IgD-negative memory B cell (primary cell): ENCODE data around the gene DGKI. TPM values are rescaled to one million over a fixed set of nuclear protein-coding genes. Genes with fewer than 3 reads are reported as not detected.
"Not testable (repeated sequence)": the region's sequence is repeated elsewhere in the genome, so short reads cannot be mapped to it uniquely, and the experiment has no call there.

ENCODE experiments used
- H3K27ac Mint-ChIP-seq, 3 donors: one replicate each; pipeline ENCODE4 v1.8.0; 2020 to 2022; ENCODE audit warnings: mild to moderate bottlenecking in 3 of 3, mixed read lengths in 3 of 3, moderate library complexity in 1 of 3
- H3K27me3 Mint-ChIP-seq: one replicate; pipeline ENCODE4 v1.8.0; 2021; ENCODE audit warnings: mixed read lengths
- H3K36me3 Mint-ChIP-seq: one replicate; pipeline ENCODE4 v1.8.0; 2020; ENCODE audit warnings: mild to moderate bottlenecking, mixed read lengths
- H3K4me1 Mint-ChIP-seq, 3 donors: one replicate each; pipeline ENCODE4 v1.8.0; 2020 to 2022; ENCODE audit warnings: mixed read lengths in 3 of 3, mild to moderate bottlenecking in 1 of 3
- H3K4me3 Mint-ChIP-seq, 4 donors: one replicate each; pipeline ENCODE4 v1.8.0; 2020 to 2022; ENCODE audit warnings: mild to moderate bottlenecking in 4 of 4, mixed read lengths in 4 of 4, moderate library complexity in 3 of 4
- H3K9me3 Mint-ChIP-seq, 3 donors: one replicate each; pipeline ENCODE4 v1.8.0; 2020 to 2021; ENCODE audit warnings: mixed read lengths in 3 of 3, mild to moderate bottlenecking in 1 of 3
- polyA plus RNA-seq: library from polyadenylated mRNA; unstranded; fragments of 300-500 nt; fragmentation: Illumina TruSeq; gene quantifications from one replicate; pipeline ENCODE4 v1.2.3, GENCODE V29; 2021

The DGKI gene
- polyA plus RNA-seq, 1 donor from 2014 or later: not detected

DNA sequence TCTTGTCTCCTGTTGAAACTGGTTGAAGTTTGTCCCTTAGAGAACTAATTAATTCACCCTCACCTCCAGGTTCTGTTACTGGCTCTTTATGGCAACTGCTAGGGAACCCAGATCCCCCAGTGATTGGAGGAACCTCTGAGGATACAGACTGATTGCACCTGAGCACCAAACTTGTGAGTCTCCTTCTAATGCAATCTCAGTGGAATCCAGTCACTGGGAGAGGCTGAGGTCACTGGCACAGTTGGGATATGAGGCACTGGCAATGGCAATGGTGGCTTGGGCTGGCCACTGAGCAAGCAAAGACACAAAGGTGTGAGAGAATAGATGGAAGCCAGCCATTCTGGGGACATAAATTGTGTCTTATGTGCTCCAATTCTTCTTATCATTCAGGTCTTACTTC, 5.3 kb upstream of the DGKI start:
- no peaks in the 10 kb centered on the region for H3K4me1 Mint-ChIP-seq
- no peak overlapping the region for H3K27ac Mint-ChIP-seq
- H3K36me3 Mint-ChIP-seq: no peaks in the 10 kb centered on the region
- H3K27me3 Mint-ChIP-seq: peaks cover 20% of the 10 kb centered on the region
- peaks cover 0 to 4% (median 2%) of the 10 kb centered on the region in 3 donors for H3K9me3 Mint-ChIP-seq
- no peak overlapping the region for H3K4me3 Mint-ChIP-seq

GRCh38 chr7:137850972-137851945, 4.5 kb upstream of the DGKI start:
- peaks cover 0 to 4% (median 2%) of the 10 kb centered on the region in 3 donors for H3K9me3 Mint-ChIP-seq
- H3K4me3 Mint-ChIP-seq: no peak overlapping the region
- no peaks in the 10 kb centered on the region for H3K36me3 Mint-ChIP-seq
- H3K4me1 Mint-ChIP-seq: no peaks in the 10 kb centered on the region
- no peak overlapping the region for H3K27ac Mint-ChIP-seq
- peaks cover 21% of the 10 kb centered on the region for H3K27me3 Mint-ChIP-seq

GRCh38 chr7:137850571-137850970, 3.8 kb upstream of the DGKI start:
- Mint-ChIP-seq H3K9me3 (peaks cover 0 to 4% (median 2%) of the 10 kb centered on the region in 3 donors), H3K27ac (no peak overlapping the region), H3K36me3 (no peaks in the 10 kb centered on the region), H3K4me3 (no peak overlapping the region), H3K27me3 (peaks cover 26% of the 10 kb centered on the region), H3K4me1 (peaks cover 0 to 4% (median 0%) of the 10 kb centered on the region in 3 donors)

- peaks cover 0 to 4% (median 0%) of the 10 kb centered on the region in 3 donors for H3K4me1 Mint-ChIP-seq
- no peak overlapping the region for H3K4me3 Mint-ChIP-seq
- peaks cover 36% of the 10 kb centered on the region for H3K27me3 Mint-ChIP-seq
- H3K27ac Mint-ChIP-seq: peak overlapping the region in 1 of 3 donors; percentile 6
- H3K9me3 Mint-ChIP-seq: peaks cover 0 to 4% (median 2%) of the 10 kb centered on the region in 3 donors
- H3K36me3 Mint-ChIP-seq: no peaks in the 10 kb centered on the region
Measured at GRCh38 chr7:137848095-137848494, 1.3 kb upstream of the DGKI start.

- peak overlapping the region in 2 of 4 donors; percentile 19 to 49 for H3K4me3 Mint-ChIP-seq
- peaks cover 36% of the 10 kb centered on the region for H3K27me3 Mint-ChIP-seq
- H3K36me3 Mint-ChIP-seq: no peaks in the 10 kb centered on the region
- H3K9me3 Mint-ChIP-seq: peaks cover 0 to 4% (median 2%) of the 10 kb centered on the region in 3 donors
- peaks cover 0 to 4% (median 0%) of the 10 kb centered on the region in 3 donors for H3K4me1 Mint-ChIP-seq
- no peak overlapping the region for H3K27ac Mint-ChIP-seq
Measured at GRCh38 chr7:137847568-137848050, 835 bp upstream of the DGKI start.

DNA sequence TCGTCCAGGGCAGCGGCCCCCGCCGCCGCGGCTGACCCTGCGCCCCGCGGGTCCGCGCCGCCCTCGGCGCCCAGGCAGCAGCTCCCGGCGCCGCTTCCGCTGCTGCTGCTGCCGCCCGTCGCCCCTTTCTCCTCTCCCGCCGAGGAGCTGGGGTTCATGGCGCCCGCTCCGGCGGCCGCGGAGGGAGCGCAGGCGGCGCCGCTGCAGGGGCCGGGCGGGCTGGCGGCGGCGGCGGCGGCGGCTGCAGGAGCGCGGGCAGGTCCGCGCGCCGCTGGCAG, 286 bp downstream of the DGKI start:
- Mint-ChIP-seq H3K36me3 (no peaks in the 10 kb centered on the region), H3K27me3 (peaks cover 34% of the 10 kb centered on the region), H3K27ac (no peak overlapping the region), H3K9me3 (peaks cover 0 to 4% (median 2%) of the 10 kb centered on the region in 3 donors), H3K4me1 (peaks cover 0 to 4% (median 0%) of the 10 kb centered on the region in 3 donors), H3K4me3 (no peak overlapping the region)

DNA sequence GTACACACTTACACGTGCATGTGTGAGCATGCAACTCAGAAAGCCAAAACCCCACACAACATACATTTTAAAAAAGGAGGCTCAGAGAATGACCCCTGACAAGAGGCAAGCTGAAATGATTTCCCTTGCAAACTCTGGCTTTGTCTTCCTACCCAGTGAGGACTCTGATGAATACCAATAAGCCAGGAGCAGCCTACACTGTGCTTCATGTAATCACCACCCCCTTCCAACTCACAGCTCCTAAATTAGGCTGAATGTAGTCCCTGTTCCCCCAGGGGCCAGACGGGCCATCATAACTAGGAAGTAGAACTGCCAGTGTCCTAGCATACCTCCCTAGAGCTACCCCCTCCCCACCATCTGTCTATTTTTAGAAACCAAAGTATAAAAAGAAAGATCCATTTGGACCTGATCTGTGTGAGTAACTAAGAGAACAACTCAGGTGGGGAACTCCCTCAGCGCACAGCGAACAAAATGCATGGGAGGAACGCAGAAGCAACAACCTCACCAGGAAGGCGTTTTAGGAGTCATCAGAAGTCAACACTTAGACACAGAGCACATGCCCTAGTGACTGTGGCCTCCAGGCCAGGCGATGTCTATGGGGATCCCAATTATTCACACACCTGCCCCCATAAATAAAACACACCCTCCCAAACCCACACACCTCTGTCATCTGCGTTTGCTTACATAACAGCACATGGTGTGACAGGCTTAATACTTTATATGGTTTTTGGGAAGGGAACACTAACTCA, 1.9 kb downstream of the DGKI start:
- peaks cover 0 to 4% (median 0%) of the 10 kb centered on the region in 3 donors for H3K4me1 Mint-ChIP-seq
- H3K4me3 Mint-ChIP-seq: no peak overlapping the region
- H3K27me3 Mint-ChIP-seq: peaks cover 39% of the 10 kb centered on the region
- no peak overlapping the region for H3K27ac Mint-ChIP-seq
- no peaks in the 10 kb centered on the region for H3K36me3 Mint-ChIP-seq
- peaks cover 0 to 4% (median 2%) of the 10 kb centered on the region in 3 donors for H3K9me3 Mint-ChIP-seq

DNA sequence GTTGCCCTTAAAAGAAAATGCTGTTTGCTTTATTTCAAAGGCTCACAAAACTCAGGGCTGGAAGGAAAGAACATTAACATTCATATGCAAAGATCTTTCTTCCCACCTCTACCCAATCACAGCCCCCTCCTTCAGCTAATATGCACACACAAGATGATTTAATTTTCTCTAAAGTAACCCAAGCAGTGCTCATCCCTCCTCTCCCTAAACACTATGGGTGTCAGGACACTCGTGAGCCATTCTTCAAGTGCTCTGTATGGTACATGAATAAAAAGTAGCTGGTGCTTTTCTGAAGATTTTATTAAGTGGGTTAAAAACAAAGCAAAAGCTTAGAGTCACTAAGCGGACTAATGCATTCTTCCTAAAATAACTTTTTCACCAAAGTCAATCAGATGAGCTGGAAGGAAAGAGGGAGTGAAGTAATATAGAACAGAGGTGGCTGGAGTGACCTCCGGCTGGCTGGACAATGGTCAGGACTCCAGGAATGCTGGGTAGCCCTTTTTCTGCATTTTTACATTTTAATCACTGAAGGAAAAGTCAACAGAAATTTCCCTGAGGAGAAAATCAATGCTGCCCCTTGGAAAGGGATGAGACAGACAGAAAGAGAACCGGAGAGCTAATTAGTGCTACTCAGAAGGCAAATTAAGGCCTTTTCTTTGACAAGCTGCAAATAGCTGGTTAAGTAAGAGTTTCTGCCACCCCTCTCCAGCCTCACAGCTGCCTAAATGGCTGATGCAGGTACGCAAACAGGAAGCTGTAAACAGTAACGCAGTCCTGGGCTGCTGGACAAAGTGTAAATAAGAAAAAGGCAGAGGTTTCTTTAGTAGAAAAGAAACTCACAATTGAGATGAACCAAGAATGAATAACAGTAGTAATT, 6.6 kb downstream of the DGKI start:
- H3K27ac Mint-ChIP-seq: no peak overlapping the region
- peaks cover 17% of the 10 kb centered on the region for H3K27me3 Mint-ChIP-seq
- H3K36me3 Mint-ChIP-seq: no peaks in the 10 kb centered on the region
- no peaks in the 10 kb centered on the region for H3K4me1 Mint-ChIP-seq
- H3K4me3 Mint-ChIP-seq: no peak overlapping the region
- H3K9me3 Mint-ChIP-seq: peaks cover 0 to 2% (median 0%) of the 10 kb centered on the region in 3 donors

DNA sequence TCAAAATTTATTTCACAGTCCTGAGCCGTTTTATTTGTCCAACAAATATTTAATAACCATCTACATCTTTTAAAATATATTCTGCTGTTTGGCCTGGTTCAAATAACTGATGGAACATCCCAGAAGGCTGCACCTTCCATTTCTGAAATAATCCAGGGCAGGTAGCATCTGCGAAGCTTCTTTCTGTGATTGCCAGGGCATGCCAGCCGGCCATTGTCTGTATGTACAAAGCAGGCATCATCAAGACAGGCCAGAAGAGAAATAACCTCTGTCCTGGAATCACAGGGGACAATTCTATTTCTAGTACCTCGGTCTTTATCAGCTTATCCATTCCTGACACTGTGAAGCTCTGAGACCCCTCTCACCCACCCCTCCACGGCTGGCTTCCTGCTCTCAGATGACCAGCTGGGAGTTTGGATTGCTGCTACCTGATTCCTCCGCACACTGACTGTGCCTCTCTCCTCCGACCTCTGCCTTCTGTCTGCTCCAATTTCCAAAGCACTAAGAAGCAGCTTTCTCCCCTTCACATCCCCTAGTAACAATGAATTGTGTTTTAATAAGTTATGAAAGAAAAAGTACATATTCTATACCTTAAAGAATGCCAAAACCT, 8.0 kb downstream of the DGKI start:
- H3K9me3 Mint-ChIP-seq: peaks cover 0 to 4% (median 0%) of the 10 kb centered on the region in 3 donors
- no peaks in the 10 kb centered on the region for H3K4me1 Mint-ChIP-seq
- H3K27ac Mint-ChIP-seq: no peak overlapping the region
- H3K27me3 Mint-ChIP-seq: peaks cover 9% of the 10 kb centered on the region
- H3K36me3 Mint-ChIP-seq: no peaks in the 10 kb centered on the region
- no peak overlapping the region for H3K4me3 Mint-ChIP-seq

GRCh38 chr7:137836541-137836940, 10.2 kb downstream of the DGKI start:
- H3K27ac Mint-ChIP-seq: no peak overlapping the region
- H3K4me3 Mint-ChIP-seq: no peak overlapping the region
- peaks cover 9% of the 10 kb centered on the region for H3K27me3 Mint-ChIP-seq
- no peaks in the 10 kb centered on the region for H3K36me3 Mint-ChIP-seq
- peaks cover 0 to 17% (median 10%) of the 10 kb centered on the region in 3 donors for H3K9me3 Mint-ChIP-seq
- H3K4me1 Mint-ChIP-seq: no peaks in the 10 kb centered on the region

DNA sequence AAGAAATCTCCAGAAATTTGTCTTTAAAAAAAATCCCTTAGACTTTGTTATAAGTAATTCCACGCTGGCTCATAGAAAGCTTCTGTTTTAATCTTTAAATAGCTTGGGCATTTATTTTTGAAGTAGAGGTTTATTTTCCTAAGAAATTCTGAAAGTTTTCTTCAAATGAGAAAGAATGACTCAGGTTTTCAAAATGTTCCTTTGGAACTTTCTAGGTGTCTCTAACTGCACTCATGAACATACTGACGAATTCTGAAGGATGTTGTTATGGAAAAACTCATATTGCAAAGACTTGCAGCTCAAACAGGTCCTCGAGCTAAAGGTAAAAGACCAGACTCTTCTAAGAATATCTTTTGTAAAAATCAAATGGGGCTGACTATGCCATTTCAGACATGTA, 10.7 kb downstream of the DGKI start:
- Mint-ChIP-seq H3K27ac (no peak overlapping the region), H3K4me1 (no peaks in the 10 kb centered on the region), H3K36me3 (no peaks in the 10 kb centered on the region), H3K4me3 (no peak overlapping the region), H3K27me3 (peaks cover 9% of the 10 kb centered on the region), H3K9me3 (peaks cover 0 to 21% (median 11%) of the 10 kb centered on the region in 3 donors)

DNA sequence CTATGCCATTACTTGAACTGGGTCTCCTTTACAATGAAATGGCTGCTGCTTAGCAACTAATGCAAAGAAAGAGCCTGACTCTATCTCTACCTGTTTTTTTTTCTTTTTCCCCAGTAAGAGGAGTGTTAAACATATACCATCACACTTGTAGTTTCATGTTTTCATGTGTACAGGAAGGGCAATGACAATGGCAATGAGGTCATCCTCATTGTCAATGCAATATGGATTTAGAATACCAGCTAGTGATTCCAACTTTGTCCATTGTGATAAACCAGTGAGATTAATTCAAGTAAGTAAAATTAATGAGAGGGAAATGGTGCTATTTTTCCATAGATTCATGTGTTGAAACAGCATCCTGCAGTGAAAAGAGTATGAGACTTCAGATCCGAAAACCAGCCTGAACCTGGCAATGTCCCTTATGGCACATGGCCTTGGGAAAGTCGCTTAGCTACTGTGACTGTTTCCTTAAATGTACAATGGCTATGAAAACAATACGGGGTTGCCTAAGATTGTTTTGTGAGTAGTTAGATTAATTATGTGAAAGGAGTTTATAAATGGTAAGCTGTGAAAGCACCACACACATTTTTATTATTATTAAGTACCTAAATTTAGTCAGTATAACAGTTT, 11.2 kb downstream of the DGKI start:
- H3K36me3 Mint-ChIP-seq: no peaks in the 10 kb centered on the region
- no peak overlapping the region for H3K4me3 Mint-ChIP-seq
- H3K27ac Mint-ChIP-seq: no peak overlapping the region
- H3K4me1 Mint-ChIP-seq: no peaks in the 10 kb centered on the region
- H3K27me3 Mint-ChIP-seq: peaks cover 9% of the 10 kb centered on the region
- peaks cover 0 to 23% (median 17%) of the 10 kb centered on the region in 3 donors for H3K9me3 Mint-ChIP-seq

GRCh38 chr7:137834552-137834951, 12.2 kb downstream of the DGKI start:
- Mint-ChIP-seq H3K4me1 (no peaks in the 10 kb centered on the region), H3K36me3 (no peaks in the 10 kb centered on the region), H3K27me3 (peaks cover 4% of the 10 kb centered on the region), H3K27ac (no peak overlapping the region), H3K4me3 (no peak overlapping the region), H3K9me3 (peaks cover 0 to 23% (median 17%) of the 10 kb centered on the region in 3 donors)

- not testable (repeated sequence) for H3K27ac Mint-ChIP-seq
Measured at GRCh38 chr7:137832990-137833389, 13.8 kb downstream of the DGKI start.

More at GRCh38 chr7:137832990-137833389, 13.8 kb downstream of the DGKI start:
- peaks cover 0 to 21% (median 17%) of the 10 kb centered on the region in 3 donors for H3K9me3 Mint-ChIP-seq
- H3K27me3 Mint-ChIP-seq, H3K4me3 Mint-ChIP-seq, H3K4me1 Mint-ChIP-seq, H3K36me3 Mint-ChIP-seq: not testable (repeated sequence)
